ENCODE measurements around the gene ATXN3.

The ATXN3 gene

DNA sequence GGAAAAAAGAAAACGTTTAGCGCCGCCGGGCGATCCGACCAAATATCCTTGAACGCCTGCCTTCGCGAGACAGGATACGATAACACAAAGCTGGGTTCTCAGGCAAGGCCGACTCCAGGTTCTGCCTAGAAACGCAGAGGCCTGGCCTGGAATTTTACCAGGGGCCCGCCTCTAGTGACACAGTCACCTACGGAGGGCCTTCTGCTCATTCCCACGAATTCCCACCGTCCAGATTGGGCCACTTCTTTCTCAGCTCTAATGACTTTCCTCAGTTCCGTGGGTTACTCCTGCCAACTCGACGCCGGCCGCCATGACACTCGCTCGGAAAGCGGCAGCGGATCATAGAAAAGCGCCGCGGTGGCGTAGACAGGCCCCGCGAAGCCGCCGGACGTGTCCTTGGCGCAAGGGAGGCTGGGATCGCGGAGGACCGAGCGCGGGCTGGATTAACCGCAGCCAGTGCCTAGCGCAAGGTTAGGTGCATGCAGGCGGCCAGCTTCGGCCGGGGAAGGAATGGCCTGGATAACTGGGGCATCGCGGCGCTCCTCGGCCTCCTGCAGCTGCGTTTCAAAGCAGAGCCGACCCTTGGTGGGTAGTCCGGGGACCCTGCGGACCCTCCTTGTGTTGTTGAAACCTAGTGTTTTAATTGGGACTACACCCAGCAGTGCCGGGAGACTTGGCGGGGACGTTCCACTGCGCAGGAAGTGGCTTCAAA is 66.5 kb downstream of the ATXN3 start, which contains the start of gene TRIP11:
TSS of gene TRIP11 (minus strand) at position 341 of the 712 bp plus-strand sequence. CDS start 374 bp downstream, outside the sequence.
- TF ChIP-seq, protein P1, sequence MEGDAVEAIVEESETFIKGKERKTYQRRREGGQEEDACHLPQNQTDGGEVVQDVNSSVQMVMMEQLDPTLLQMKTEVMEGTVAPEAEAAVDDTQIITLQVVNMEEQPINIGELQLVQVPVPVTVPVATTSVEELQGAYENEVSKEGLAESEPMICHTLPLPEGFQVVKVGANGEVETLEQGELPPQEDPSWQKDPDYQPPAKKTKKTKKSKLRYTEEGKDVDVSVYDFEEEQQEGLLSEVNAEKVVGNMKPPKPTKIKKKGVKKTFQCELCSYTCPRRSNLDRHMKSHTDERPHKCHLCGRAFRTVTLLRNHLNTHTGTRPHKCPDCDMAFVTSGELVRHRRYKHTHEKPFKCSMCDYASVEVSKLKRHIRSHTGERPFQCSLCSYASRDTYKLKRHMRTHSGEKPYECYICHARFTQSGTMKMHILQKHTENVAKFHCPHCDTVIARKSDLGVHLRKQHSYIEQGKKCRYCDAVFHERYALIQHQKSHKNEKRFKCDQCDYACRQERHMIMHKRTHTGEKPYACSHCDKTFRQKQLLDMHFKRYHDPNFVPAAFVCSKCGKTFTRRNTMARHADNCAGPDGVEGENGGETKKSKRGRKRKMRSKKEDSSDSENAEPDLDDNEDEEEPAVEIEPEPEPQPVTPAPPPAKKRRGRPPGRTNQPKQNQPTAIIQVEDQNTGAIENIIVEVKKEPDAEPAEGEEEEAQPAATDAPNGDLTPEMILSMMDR (IDR thresholded peaks at IDR 0.05; ENCODE audit: insufficient read depth, low read length, poor library complexity, severe bottlenecking) = no peak
- H3K27me3 ChIP-seq (replicated peaks; ENCODE audit: control insufficient read depth, insufficient read depth, low read length) = no peaks in the 10 kb centered on the region
- H3K36me3 ChIP-seq (ENCODE audit: control insufficient read depth, insufficient read depth, low read length) = no peaks in the 10 kb centered on the region
- peak within 1 kb of the TSS; percentile 79 for H3K4me3 ChIP-seq (replicated peaks; ENCODE audit: low read depth, low read length)
- DNase-seq (ENCODE audit: extremely low read depth, insufficient read length) = peak; percentile 96

DNA sequence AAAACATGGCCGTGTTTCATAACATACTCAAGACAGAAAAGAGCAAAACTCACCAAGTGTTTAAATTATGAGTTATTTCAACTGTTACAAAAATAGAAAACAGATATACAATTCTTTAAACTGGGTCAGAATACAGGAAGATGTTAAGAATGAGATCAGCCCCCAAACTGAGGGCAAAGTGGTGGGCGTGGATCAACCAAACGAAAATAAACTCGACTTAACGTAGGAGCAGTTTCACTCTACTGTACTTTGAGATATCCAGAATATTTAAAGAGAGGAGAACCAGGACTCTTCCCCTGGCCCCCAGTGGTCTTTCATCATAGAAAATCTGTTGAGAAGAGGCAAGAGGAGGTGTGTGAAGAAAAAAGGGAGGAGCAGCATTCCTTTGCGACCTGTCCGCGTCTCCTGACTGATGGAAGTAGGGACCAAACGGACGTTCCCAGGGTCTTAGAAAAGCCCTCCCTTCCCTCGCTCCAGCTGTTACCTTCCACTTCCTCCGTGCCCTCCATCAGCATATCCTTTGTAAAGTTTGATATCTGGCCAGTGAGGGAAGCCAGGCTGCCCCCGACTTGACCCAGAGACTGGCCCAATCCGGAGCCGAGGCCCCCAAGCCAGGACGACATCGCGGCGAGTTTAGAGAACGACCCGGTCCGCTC is 67.2 kb downstream of the ATXN3 start:
- no peaks in the 10 kb centered on the region for H3K27me3 ChIP-seq (replicated peaks; ENCODE audit: control insufficient read depth, insufficient read depth, low read length)
- H3K4me3 ChIP-seq (replicated peaks; ENCODE audit: low read depth, low read length) = peak overlapping the region; percentile 79
- TF ChIP-seq, protein P1 (IDR thresholded peaks at IDR 0.05; ENCODE audit: insufficient read depth, low read length, poor library complexity, severe bottlenecking) = no peak
- DNase-seq (ENCODE audit: extremely low read depth, insufficient read length) = no peak
- H3K36me3 ChIP-seq (ENCODE audit: control insufficient read depth, insufficient read depth, low read length) = no peaks in the 10 kb centered on the region

DNA sequence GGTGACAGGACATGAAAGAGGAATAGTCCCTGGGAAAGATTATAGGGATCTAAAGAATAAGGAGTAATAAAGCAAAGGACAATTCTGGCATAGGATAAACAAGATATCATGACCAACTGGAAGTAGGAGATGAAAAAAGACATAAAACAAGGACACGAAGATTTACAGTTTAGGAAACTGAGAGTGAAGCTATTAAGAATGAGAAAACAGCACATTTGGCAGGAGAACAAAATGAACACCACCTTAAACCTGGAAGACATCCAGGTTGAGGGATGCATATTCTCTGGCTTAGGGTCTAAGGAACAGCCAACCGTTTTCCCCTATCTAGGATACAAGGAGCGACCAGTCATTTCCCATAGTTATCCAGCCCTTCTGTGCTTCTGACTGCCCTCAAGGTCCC is 68.4 kb downstream of the ATXN3 start:
- Histone ChIP-seq H3K4me3 (replicated peaks; ENCODE audit: low read depth, low read length) (peak overlapping the region; percentile 79), H3K27me3 (replicated peaks; ENCODE audit: control insufficient read depth, insufficient read depth, low read length) (no peaks in the 10 kb centered on the region), H3K36me3 (ENCODE audit: control insufficient read depth, insufficient read depth, low read length) (no peaks in the 10 kb centered on the region)
- DNase-seq (ENCODE audit: extremely low read depth, insufficient read length) = no peak
- TF ChIP-seq, protein P1 (IDR thresholded peaks at IDR 0.05; ENCODE audit: insufficient read depth, low read length, poor library complexity, severe bottlenecking) = no peak

DNA sequence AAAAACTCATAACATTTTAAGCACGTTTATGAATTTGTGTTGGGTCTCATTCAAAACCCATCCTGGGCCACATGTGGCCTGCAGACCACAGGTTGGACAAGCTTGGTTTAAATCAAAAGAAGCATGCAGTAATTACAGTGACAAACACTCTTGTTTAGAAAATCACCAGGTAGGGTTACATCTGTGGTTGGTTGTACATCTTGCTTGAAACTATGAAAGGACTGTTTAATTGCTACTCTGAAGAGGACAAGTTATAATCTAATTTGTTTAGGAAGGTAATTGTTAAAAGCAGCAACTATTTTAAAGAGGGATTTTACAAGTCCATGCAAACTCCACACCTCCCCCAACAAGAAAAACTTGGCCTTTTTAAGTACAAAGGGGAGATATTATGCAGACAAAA is 70.5 kb downstream of the ATXN3 start:
- no peak for DNase-seq (ENCODE audit: extremely low read depth, insufficient read length)
- Histone ChIP-seq H3K27me3 (replicated peaks; ENCODE audit: control insufficient read depth, insufficient read depth, low read length) (no peaks in the 10 kb centered on the region), H3K36me3 (ENCODE audit: control insufficient read depth, insufficient read depth, low read length) (no peaks in the 10 kb centered on the region), H3K4me3 (replicated peaks; ENCODE audit: low read depth, low read length) (no peak overlapping the region)
- TF ChIP-seq, protein P1 (IDR thresholded peaks at IDR 0.05; ENCODE audit: insufficient read depth, low read length, poor library complexity, severe bottlenecking) = no peak

DNA sequence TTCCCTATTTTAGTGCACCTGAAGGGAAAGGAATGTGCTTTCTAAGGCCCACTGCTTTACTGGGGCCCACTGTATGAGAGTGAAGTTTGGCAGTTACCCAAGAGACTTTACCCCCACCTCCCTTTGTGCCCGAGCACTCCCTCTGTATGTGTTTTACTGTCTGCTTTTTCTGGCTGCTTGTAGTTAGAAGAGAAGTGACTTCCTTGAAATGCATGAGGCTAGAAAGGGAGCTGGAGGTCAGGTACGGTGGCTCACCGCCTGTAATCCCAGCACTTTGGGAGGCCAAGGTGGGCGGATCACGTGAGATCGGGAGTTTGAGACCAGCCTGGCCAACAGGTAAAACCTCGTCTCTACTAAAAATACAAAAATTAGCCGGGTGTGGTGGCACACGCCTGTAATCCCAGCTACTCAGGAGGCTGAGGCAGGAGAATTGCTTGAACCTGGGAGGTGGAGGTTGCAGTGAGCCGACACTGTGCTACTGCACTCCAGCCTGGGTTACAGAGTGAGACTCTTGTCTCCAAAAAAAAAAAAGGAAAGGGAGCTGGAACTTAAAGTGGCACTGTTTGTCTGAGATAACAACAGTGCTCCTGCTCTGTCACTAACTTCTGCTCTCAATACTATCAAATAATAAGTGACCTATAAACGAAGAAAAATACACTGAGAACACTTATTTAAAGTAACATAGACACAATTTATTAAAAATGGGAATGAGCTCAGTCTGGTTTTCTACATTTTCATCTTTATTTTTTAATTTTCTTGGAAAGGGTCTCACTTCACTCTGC is 72.3 kb downstream of the ATXN3 start:
- TF ChIP-seq, protein P1 (IDR thresholded peaks at IDR 0.05; ENCODE audit: insufficient read depth, low read length, poor library complexity, severe bottlenecking) = no peak
- Histone ChIP-seq H3K27me3 (replicated peaks; ENCODE audit: control insufficient read depth, insufficient read depth, low read length) (no peaks in the 10 kb centered on the region), H3K36me3 (ENCODE audit: control insufficient read depth, insufficient read depth, low read length) (no peaks in the 10 kb centered on the region), H3K4me3 (replicated peaks; ENCODE audit: low read depth, low read length) (no peak overlapping the region)
- no peak for DNase-seq (ENCODE audit: extremely low read depth, insufficient read length)

Data from GM06990 (cell line).